Activated T-cell treated with anti-CD3 and anti-CD28 coated beads, Interleukin-2, amount 50 U/mL, for 24 hours (primary cell): Measurements from ENCODE around the gene COL8A2.
A peak's percentile ranks its signal among the peaks of the same experiment; 100 is the strongest.

Experiments
- DNase-seq: peaks from one replicate; pipeline ENCODE4 v3.0.0-alpha.2; 2020
- H3K27ac Mint-ChIP-seq: 2 replicates; pipeline ENCODE4 v1.8.0; 2020; ENCODE audit warnings: mild to moderate bottlenecking, mixed read lengths
- H3K27me3 Mint-ChIP-seq: 2 replicates; pipeline ENCODE4 v1.8.0; 2020; ENCODE audit warnings: mixed read lengths
- H3K36me3 Mint-ChIP-seq: 2 replicates; pipeline ENCODE4 v1.8.0; 2020; ENCODE audit warnings: low read depth, mixed read lengths
- H3K4me1 Mint-ChIP-seq: 2 replicates; pipeline ENCODE4 v1.8.0; 2020; ENCODE audit warnings: low read depth, mixed read lengths
- H3K4me3 Mint-ChIP-seq: 2 replicates; pipeline ENCODE4 v1.8.0; 2020; ENCODE audit warnings: mild to moderate bottlenecking, moderate library complexity, mixed read lengths
- H3K9me3 Mint-ChIP-seq: 2 replicates; pipeline ENCODE4 v1.8.0; 2020; ENCODE audit warnings: mixed read lengths

COL8A2 gene

GRCh38 chr1:36135796-36136195 is 10.8 kb upstream of the COL8A2 start:
- DNase-seq, result no peak
- no peaks in the 10 kb centered on the region for H3K9me3 Mint-ChIP-seq
- peaks cover 45% of the 10 kb centered on the region for H3K36me3 Mint-ChIP-seq
- H3K4me3 Mint-ChIP-seq, result no peak overlapping the region
- H3K4me1 Mint-ChIP-seq, result peaks cover 14% of the 10 kb centered on the region
- no peaks in the 10 kb centered on the region for H3K27me3 Mint-ChIP-seq
- H3K27ac Mint-ChIP-seq, result peak overlapping the region; percentile 22

- Mint-ChIP-seq H3K27me3 (no peaks in the 10 kb centered on the region), H3K27ac (peak overlapping the region; percentile 23), H3K4me1 (peaks cover 9% of the 10 kb centered on the region), H3K36me3 (peaks cover 40% of the 10 kb centered on the region), H3K4me3 (no peak overlapping the region), H3K9me3 (no peaks in the 10 kb centered on the region)
- DNase-seq, result no peak
These were observed 10.3 kb upstream of the COL8A2 start for GRCh38 chr1:36135330-36135667.

GRCh38 chr1:36134505-36135329 is 9.7 kb upstream of the COL8A2 start:
- peak; percentile 45 for DNase-seq
- no peaks in the 10 kb centered on the region for H3K27me3 Mint-ChIP-seq
- H3K36me3 Mint-ChIP-seq, result peaks cover 34% of the 10 kb centered on the region
- H3K4me1 Mint-ChIP-seq, result peaks cover 7% of the 10 kb centered on the region
- no peaks in the 10 kb centered on the region for H3K9me3 Mint-ChIP-seq
- peak overlapping the region; percentile 23 for H3K27ac Mint-ChIP-seq
- H3K4me3 Mint-ChIP-seq, result no peak overlapping the region

- no peak for DNase-seq
- Mint-ChIP-seq H3K9me3 (no peaks in the 10 kb centered on the region), H3K27me3 (no peaks in the 10 kb centered on the region), H3K27ac (no peak overlapping the region), H3K36me3 (peaks cover 28% of the 10 kb centered on the region), H3K4me3 (no peak overlapping the region), H3K4me1 (peaks cover 7% of the 10 kb centered on the region)
These were observed 9.0 kb upstream of the COL8A2 start for GRCh38 chr1:36134031-36134430.

GRCh38 chr1:36133484-36133883 is 8.5 kb upstream of the COL8A2 start:
- no peak for DNase-seq
- Mint-ChIP-seq H3K4me1 (peaks cover 7% of the 10 kb centered on the region), H3K9me3 (no peaks in the 10 kb centered on the region), H3K27ac (no peak overlapping the region), H3K36me3 (peaks cover 24% of the 10 kb centered on the region), H3K27me3 (no peaks in the 10 kb centered on the region), H3K4me3 (no peak overlapping the region)

- H3K9me3 Mint-ChIP-seq, result no peaks in the 10 kb centered on the region
- no peaks in the 10 kb centered on the region for H3K27me3 Mint-ChIP-seq
- peaks cover 10% of the 10 kb centered on the region for H3K36me3 Mint-ChIP-seq
- peaks cover 7% of the 10 kb centered on the region for H3K4me1 Mint-ChIP-seq
- H3K27ac Mint-ChIP-seq, result no peak overlapping the region
- no peak overlapping the region for H3K4me3 Mint-ChIP-seq
- DNase-seq, result no peak
These were observed 7.0 kb upstream of the COL8A2 start for GRCh38 chr1:36132029-36132428.

GRCh38 chr1:36128905-36129206 is 3.8 kb upstream of the COL8A2 start:
- peaks cover 19% of the 10 kb centered on the region for H3K27me3 Mint-ChIP-seq
- no peaks in the 10 kb centered on the region for H3K36me3 Mint-ChIP-seq
- no peak overlapping the region for H3K4me3 Mint-ChIP-seq
- no peak for DNase-seq
- H3K27ac Mint-ChIP-seq, result no peak overlapping the region
- peaks cover 15% of the 10 kb centered on the region for H3K4me1 Mint-ChIP-seq
- H3K9me3 Mint-ChIP-seq, result no peaks in the 10 kb centered on the region

- H3K4me3 Mint-ChIP-seq, result no peak overlapping the region
- H3K9me3 Mint-ChIP-seq, result no peaks in the 10 kb centered on the region
- H3K27me3 Mint-ChIP-seq, result peaks cover 25% of the 10 kb centered on the region
- H3K36me3 Mint-ChIP-seq, result no peaks in the 10 kb centered on the region
- no peak for DNase-seq
- peaks cover 20% of the 10 kb centered on the region for H3K4me1 Mint-ChIP-seq
- H3K27ac Mint-ChIP-seq, result no peak overlapping the region
These were observed 3.3 kb upstream of the COL8A2 start for GRCh38 chr1:36128126-36128904.

GRCh38 chr1:36126797-36127500 is 1.9 kb upstream of the COL8A2 start:
- no peak overlapping the region for H3K27ac Mint-ChIP-seq
- H3K27me3 Mint-ChIP-seq, result peaks cover 38% of the 10 kb centered on the region
- no peaks in the 10 kb centered on the region for H3K36me3 Mint-ChIP-seq
- H3K9me3 Mint-ChIP-seq, result no peaks in the 10 kb centered on the region
- no peak for DNase-seq
- H3K4me1 Mint-ChIP-seq, result peaks cover 27% of the 10 kb centered on the region
- no peak overlapping the region for H3K4me3 Mint-ChIP-seq

GRCh38 chr1:36126005-36126716 is 1.1 kb upstream of the COL8A2 start:
- peaks cover 27% of the 10 kb centered on the region for H3K4me1 Mint-ChIP-seq
- no peaks in the 10 kb centered on the region for H3K9me3 Mint-ChIP-seq
- DNase-seq, result no peak
- H3K27ac Mint-ChIP-seq, result no peak overlapping the region
- peak overlapping the region; percentile 19 for H3K4me3 Mint-ChIP-seq
- peaks cover 42% of the 10 kb centered on the region for H3K27me3 Mint-ChIP-seq
- H3K36me3 Mint-ChIP-seq, result no peaks in the 10 kb centered on the region

- Mint-ChIP-seq H3K4me1 (peaks cover 27% of the 10 kb centered on the region), H3K4me3 (peak overlapping the region; percentile 31), H3K36me3 (no peaks in the 10 kb centered on the region), H3K27ac (no peak overlapping the region), H3K27me3 (peaks cover 42% of the 10 kb centered on the region), H3K9me3 (no peaks in the 10 kb centered on the region)
- DNase-seq, result no peak
These were observed 456 bp downstream of the COL8A2 start for GRCh38 chr1:36124404-36125128.

GRCh38 chr1:36123356-36123755 is 1.7 kb downstream of the COL8A2 start:
- DNase-seq, result no peak
- Mint-ChIP-seq H3K9me3 (no peaks in the 10 kb centered on the region), H3K27ac (peak overlapping the region; percentile 22), H3K27me3 (peaks cover 42% of the 10 kb centered on the region), H3K36me3 (no peaks in the 10 kb centered on the region), H3K4me1 (peaks cover 27% of the 10 kb centered on the region), H3K4me3 (no peak overlapping the region)

- H3K4me3 Mint-ChIP-seq, result no peak overlapping the region
- H3K9me3 Mint-ChIP-seq, result no peaks in the 10 kb centered on the region
- H3K36me3 Mint-ChIP-seq, result no peaks in the 10 kb centered on the region
- no peak for DNase-seq
- peaks cover 42% of the 10 kb centered on the region for H3K27me3 Mint-ChIP-seq
- peaks cover 27% of the 10 kb centered on the region for H3K4me1 Mint-ChIP-seq
- no peak overlapping the region for H3K27ac Mint-ChIP-seq
These were observed 2.7 kb downstream of the COL8A2 start for GRCh38 chr1:36122062-36123030.
